ENCODE data around the gene BEAN1.

GRCh38 chr16:66479661-66480264, 52.7 kb downstream of the BEAN1 start:
- TF ChIP-seq CTCF (IDR thresholded peaks at IDR 0.05) (no peak), POLR2A (IDR thresholded peaks at IDR 0.05) (no peak), POLR2AphosphoS5 (IDR thresholded peaks at IDR 0.05) (no peak)
